GM10266 (cell line): ENCODE results near the gene UBR2.
A peak's percentile ranks its signal among the peaks of the same experiment; 100 is the strongest.

Source experiments
- DNase-seq: peaks from one replicate; pipeline ENCODE4 v3.0.0; 2012; ENCODE audit errors: extremely low spot score
- CTCF ChIP-seq: IDR thresholded peaks from 2 replicates; pipeline ENCODE4 v1.5.1; 2012; ENCODE audit warnings: mild to moderate bottlenecking, low read depth; ENCODE audit not compliant: control insufficient read depth, insufficient read depth; ENCODE audit errors: missing control alignments

UBR2 gene

GRCh38 chr6:42715871-42716270 lies 152.0 kb downstream of the UBR2 start:
- no peak for TF ChIP-seq CTCF

GRCh38 chr6:42720739-42721138 lies 156.9 kb downstream of the UBR2 start:
- no peak for TF ChIP-seq CTCF

More at GRCh38 chr6:42715871-42716270, 152.0 kb downstream of the UBR2 start:
- no peak for DNase-seq

GRCh38 chr6:42722497-42722896 lies 158.7 kb downstream of the UBR2 start, which contains the start of gene PRPH2:
TSS of gene PRPH2 (minus strand) at chr6:42722597. CDS start at chr6:42722334, 263 bp downstream.
- no peak for DNase-seq
- TF ChIP-seq CTCF = no peak

More at GRCh38 chr6:42720739-42721138, 156.9 kb downstream of the UBR2 start:
- DNase-seq = no peak

- no peak for DNase-seq
- TF ChIP-seq CTCF = no peak
These were observed 161.0 kb downstream of the UBR2 start for GRCh38 chr6:42724825-42725224.

- no peak for TF ChIP-seq CTCF
- no peak for DNase-seq
These were observed 162.2 kb downstream of the UBR2 start for GRCh38 chr6:42726026-42726425.

GRCh38 chr6:42726485-42727086 lies 162.8 kb downstream of the UBR2 start:
- peak; percentile 93 for TF ChIP-seq CTCF

GRCh38 chr6:42727087-42727611 lies 163.3 kb downstream of the UBR2 start:
- no peak for DNase-seq
- no peak for TF ChIP-seq CTCF

More at GRCh38 chr6:42726485-42727086, 162.8 kb downstream of the UBR2 start:
- DNase-seq = peak; percentile 89
